HCT116 (cell line): Measurements from ENCODE around the gene PTN. TPM values are rescaled to one million over a fixed set of nuclear protein-coding genes. Genes with fewer than 3 reads are reported as not detected.

Experiments
- ATAC-seq: fragments of 200-7000 bp; cut with Tn5 transposase; 2 replicates; pipeline ENCODE4 v1.9.1; 2020; ENCODE audit warnings: mild to moderate bottlenecking, moderate library complexity
- BruUV-seq: library from RNA; stranded (reverse); fragments of 400-500 nt; replicated peaks from 2 replicates; lab custom pipeline; 2021; lab: Mats Ljungman, UMichigan
- CTCF ChIA-PET: fragments of 300-600 bp; sonication (Branson Sonifier 250); formaldehyde crosslinking; loops from one replicate; lab custom pipeline; 2021; ENCODE audit warnings: antibody characterized with exemption; lab: Charles Lee
- POLR2A ChIA-PET: fragments of 300-600, 350-600 bp; sonication (Branson Sonifier 250); formaldehyde crosslinking; loops from one replicate; lab custom pipeline; 2021; ENCODE audit warnings: antibody characterized with exemption; lab: Charles Lee
- RAD21 ChIA-PET, 2 experiments: fragments of 300-600 bp; sonication (Branson Sonifier 250); formaldehyde crosslinking; loops; one replicate each; lab custom pipeline; 2023; ENCODE audit warnings: low total read pairs in 2 of 2; ENCODE audit not compliant: uncharacterized antibody in 2 of 2, unreplicated experiment in 2 of 2, low non-redundant PET in 1 of 2; lab: Charles Lee
- DNase-seq: peaks from one replicate; pipeline ENCODE4 v3.0.0-alpha.2; 2010; ENCODE audit warnings: low read depth, low spot score
- H2AFZ ChIP-seq: fragments of 200-600 bp; shearing (Covaris generic), sonication (generic); 2 replicates; pipeline ENCODE4 v1.6.1; 2017; ENCODE audit warnings: low read depth, mixed run types, mixed read lengths, antibody characterized with exemption, low read length; ENCODE audit not compliant: poor library complexity, severe bottlenecking
- H3K27ac ChIP-seq: 2 replicates; pipeline ENCODE4 v1.5.1; 2012; ENCODE audit warnings: low read depth, low read length
- H3K27me3 ChIP-seq: fragments of 200-600 bp; sonication (generic); 2 replicates; pipeline ENCODE4 v1.6.1; 2016; ENCODE audit warnings: mixed run types, low read length, mixed read lengths; ENCODE audit not compliant: insufficient read depth
- H3K36me3 ChIP-seq, 2 experiments: fragments of 200-500 bp in 1 of 2; fragments of 200-600 bp in 1 of 2; sonication (Bioruptor generic) in 1 of 2; sonication (generic) in 1 of 2; 2 replicates each; pipeline versions ENCODE4 v1.5.1 to v1.6.1; 2014 to 2016; ENCODE audit warnings: low read length in 2 of 2, inconsistent platforms in 1 of 2, mixed read lengths in 1 of 2, mixed run types in 1 of 2; ENCODE audit not compliant: insufficient read depth in 2 of 2, control insufficient read depth in 1 of 2
- H3K4me1 ChIP-seq, 2 experiments: fragments of 200-600 bp in 1 of 2; sonication (generic) in 1 of 2; 2 replicates each; pipeline versions ENCODE4 v1.5.1 to v1.6.1; 2012 to 2017; ENCODE audit warnings: low read length in 2 of 2, inconsistent platforms in 1 of 2, mild to moderate bottlenecking in 1 of 2, mixed read lengths in 1 of 2, mixed run types in 1 of 2, moderate library complexity in 1 of 2; ENCODE audit not compliant: insufficient read depth in 2 of 2, control insufficient read depth in 1 of 2
- H3K4me2 ChIP-seq: fragments of 200-600 bp; sonication (generic); 2 replicates; pipeline ENCODE4 v1.6.1; 2017; ENCODE audit warnings: mixed run types, low read length, mixed read lengths
- H3K4me3 ChIP-seq, 2 experiments: fragments of 200-600 bp in 1 of 2; sonication (generic) in 1 of 2; replicated peaks in 1 of 2; 2 replicates each; pipeline ENCODE4 v1.5.1; 2011 to 2016; ENCODE audit warnings: low read length in 2 of 2, control low read depth in 1 of 2, low read depth in 1 of 2, mild to moderate bottlenecking in 1 of 2, mixed read lengths in 1 of 2, mixed run types in 1 of 2
- H3K79me2 ChIP-seq: fragments of 200-600 bp; sonication (generic); 2 replicates; pipeline ENCODE4 v1.6.1; 2017; ENCODE audit warnings: mild to moderate bottlenecking, mixed run types, low read length, moderate library complexity, mixed read lengths; ENCODE audit not compliant: insufficient read depth
- H3K9ac ChIP-seq: fragments of 200-600 bp; sonication (generic); 2 replicates; pipeline ENCODE4 v1.6.1; 2016; ENCODE audit warnings: low read length, mixed read lengths
- H3K9me2 ChIP-seq: fragments of 200-600 bp; sonication (generic), shearing (Covaris generic); 2 replicates; pipeline ENCODE4 v1.6.1; 2017; ENCODE audit warnings: mixed run types, mild to moderate bottlenecking, moderate library complexity; ENCODE audit not compliant: insufficient read depth
- H3K9me3 ChIP-seq, 2 experiments: fragments of 200-500 bp in 1 of 2; fragments of 200-600 bp in 1 of 2; sonication (Bioruptor generic) in 1 of 2; sonication (generic) in 1 of 2; 2 replicates each; pipeline ENCODE4 v1.6.1; 2014 to 2017; ENCODE audit warnings: low read length in 2 of 2, mixed read lengths in 2 of 2, inconsistent platforms in 1 of 2, low read depth in 1 of 2, mild to moderate bottlenecking in 1 of 2, mixed run types in 1 of 2, moderate library complexity in 1 of 2; ENCODE audit not compliant: control insufficient read depth in 1 of 2, insufficient read depth in 1 of 2
- H4K20me1 ChIP-seq: fragments of 200-600 bp; sonication (generic), shearing (Covaris generic); 2 replicates; pipeline ENCODE4 v1.6.1; 2017; ENCODE audit warnings: mixed run types, mild to moderate bottlenecking, moderate library complexity; ENCODE audit not compliant: insufficient read depth
- CBX3 ChIP-seq: IDR thresholded peaks from 2 replicates; pipeline ENCODE4 v1.6.1; 2012; ENCODE audit warnings: low read depth
- EGR1 ChIP-seq: IDR thresholded peaks from 2 replicates; pipeline ENCODE4 v1.6.1; 2012; ENCODE audit warnings: low read depth
- EZH2 ChIP-seq: fragments of 200-600 bp; sonication (generic); IDR thresholded peaks from 2 replicates; pipeline ENCODE4 v1.6.1; 2017; ENCODE audit warnings: antibody characterized with exemption, mixed run types
- EZH2phosphoT487 ChIP-seq: fragments of 200-600 bp; IDR thresholded peaks from 2 replicates; pipeline ENCODE4 v1.6.1; 2018; ENCODE audit warnings: antibody characterized with exemption, borderline replicate concordance
- FOSL1 ChIP-seq: IDR thresholded peaks from 2 replicates; pipeline ENCODE4 v1.6.1; 2012; ENCODE audit warnings: low read depth
- JUND ChIP-seq: IDR thresholded peaks from 2 replicates; pipeline ENCODE4 v1.6.1; 2012
- POLR2A ChIP-seq: IDR thresholded peaks from 2 replicates; pipeline ENCODE4 v1.7.0; 2011; ENCODE audit warnings: borderline replicate concordance; ENCODE audit not compliant: insufficient read depth, insufficient read length; ENCODE audit errors: extremely low read depth
- RAD21 ChIP-seq: IDR thresholded peaks from 2 replicates; pipeline ENCODE4 v1.6.1; 2012; ENCODE audit warnings: low read depth, mild to moderate bottlenecking
- SIN3A ChIP-seq: IDR thresholded peaks from 2 replicates; pipeline ENCODE4 v1.6.1; 2012; ENCODE audit warnings: low read depth
- SP1 ChIP-seq: IDR thresholded peaks from 2 replicates; pipeline ENCODE4 v1.6.1; 2012; ENCODE audit warnings: low read depth
- SRF ChIP-seq: IDR thresholded peaks from 2 replicates; pipeline ENCODE4 v1.6.1; 2012; ENCODE audit warnings: low read depth
- YY1 ChIP-seq: IDR thresholded peaks from 2 replicates; pipeline ENCODE4 v1.6.1; 2011; ENCODE audit warnings: low read length, low read depth, moderate library complexity, mild to moderate bottlenecking; ENCODE audit not compliant: insufficient replicate concordance; ENCODE audit errors: extremely low read depth
- ZFX ChIP-seq: fragments of 450-650 bp; IDR thresholded peaks from 2 replicates; pipeline ENCODE4 v1.6.1; 2017
- ZNF274 ChIP-seq: fragments of 200-500 bp; sonication (Bioruptor generic); IDR thresholded peaks from 2 replicates; pipeline ENCODE4 v1.6.1; 2014; ENCODE audit warnings: mild to moderate bottlenecking, low read depth, low read length, inconsistent platforms
- intact Hi-C: fragments of 100-400 bp; cut with micrococcal nuclease; formaldehyde crosslinking; loops from 2 replicates; pipeline ENCODE4 v1.10.0; 2022
- total RNA-seq: library from RNA; stranded (reverse); gene quantifications from one replicate; pipeline ENCODE4 v1.2.1, GENCODE V29; 2021; ENCODE audit not compliant: unreplicated experiment
- TF ChIP-seq, protein P1 (sequence below): IDR thresholded peaks from 2 replicates; pipeline ENCODE4 v1.6.1; 2012

PTN gene
- total RNA-seq, 1 experiment from 2014 or later, result not detected

DNA sequence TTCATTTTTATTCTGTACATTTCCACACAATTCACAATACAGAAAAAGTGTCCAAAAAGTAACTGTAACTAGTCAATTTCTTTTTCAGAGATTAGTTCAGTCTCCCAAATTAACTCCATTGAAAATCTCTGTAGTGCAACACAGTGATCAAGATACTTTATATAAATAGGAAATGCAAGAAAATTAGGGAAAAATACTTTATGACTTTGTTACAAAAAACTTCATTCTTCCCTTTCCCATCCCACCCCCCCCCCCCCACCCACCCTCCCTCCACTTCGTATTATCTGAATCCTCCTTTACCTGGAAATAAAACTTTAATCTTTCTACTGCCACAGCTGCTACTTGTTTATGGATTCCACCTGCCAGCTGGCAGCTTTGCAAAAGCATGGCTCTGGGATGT lies 37.5 kb upstream of the PTN start (continued):
- TF ChIP-seq JUND, result no peak
- no peak for TF ChIP-seq ZNF274
- TF ChIP-seq, protein P1, sequence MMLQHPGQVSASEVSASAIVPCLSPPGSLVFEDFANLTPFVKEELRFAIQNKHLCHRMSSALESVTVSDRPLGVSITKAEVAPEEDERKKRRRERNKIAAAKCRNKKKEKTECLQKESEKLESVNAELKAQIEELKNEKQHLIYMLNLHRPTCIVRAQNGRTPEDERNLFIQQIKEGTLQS, result no peak
- no peak for TF ChIP-seq ZFX
- TF ChIP-seq SIN3A, result no peak
- TF ChIP-seq SP1, result no peak
- no peak for TF ChIP-seq RAD21
- TF ChIP-seq POLR2A, result no peak
- no peak for TF ChIP-seq EGR1
- TF ChIP-seq EZH2, result no peak
- no peak for TF ChIP-seq CBX3
- no peak for TF ChIP-seq EZH2phosphoT487
- TF ChIP-seq YY1, result no peak
- TF ChIP-seq, all 23 proteins: peak for 0

DNA sequence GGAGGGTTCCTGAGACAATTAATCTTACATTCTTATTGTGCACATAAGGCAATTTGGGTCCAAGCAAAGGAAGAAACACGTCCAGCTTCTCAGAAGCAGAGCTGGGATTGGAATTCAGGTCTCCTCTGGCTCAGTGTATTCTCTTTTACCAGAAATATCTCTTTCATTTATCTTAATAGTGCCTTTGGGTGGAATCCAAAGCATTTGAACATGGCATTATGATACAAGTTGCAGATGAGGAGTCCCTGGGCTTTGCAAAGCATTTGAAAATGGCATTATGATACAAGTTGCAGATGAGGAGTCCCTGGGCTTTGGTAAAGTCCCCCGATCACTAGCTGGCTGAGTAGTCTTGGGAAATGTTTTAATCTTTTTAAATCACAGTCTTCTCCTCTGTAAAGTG lies 30.0 kb upstream of the PTN start:
- no peaks in the 10 kb centered on the region for H3K36me3 ChIP-seq
- intact Hi-C loops, result no loop called here
- no peaks in the 10 kb centered on the region for H3K79me2 ChIP-seq
- RAD21 ChIA-PET, result no interaction called here
- no peaks in the 10 kb centered on the region for H3K27me3 ChIP-seq
- POLR2A ChIA-PET, result no interaction called here
- BruUV-seq, result no TSS peak
- ATAC-seq (no peak), DNase-seq (no peak)
- no peaks in the 10 kb centered on the region for H3K9me2 ChIP-seq
- no peak overlapping the region for H3K27ac ChIP-seq
- H4K20me1 ChIP-seq, result no peaks in the 10 kb centered on the region
- H3K4me3 ChIP-seq, result no peak overlapping the region
- no peak overlapping the region for H3K9ac ChIP-seq
- peaks cover 0 to 12% of the 10 kb centered on the region in 2 experiments; a peak in 1 of 4 replicates for H3K9me3 ChIP-seq
- no peaks in the 10 kb centered on the region for H3K4me1 ChIP-seq
- no peak overlapping the region for H3K4me2 ChIP-seq
- CTCF ChIA-PET, result no interaction called here
- H2AFZ ChIP-seq, result no peak overlapping the region
- TF ChIP-seq JUND (no peak), FOSL1 (no peak), SRF (no peak), EGR1 (no peak), EZH2 (no peak)
- TF ChIP-seq, all 23 proteins: peak for 0
